Upper lobe of left lung (tissue), 6 donors: Measurements from ENCODE around the gene SGSM1. TPM values are rescaled to one million over a fixed set of nuclear protein-coding genes. Genes with fewer than 3 reads are reported as not detected.

Source experiments
- ATAC-seq, 2 donors: fragments of 200-7000 bp; cut with Tn5 transposase; one replicate each; pipeline ENCODE4 v1.9.1; 2022; ENCODE audit warnings: mild to moderate bottlenecking in 2 of 2, moderate library complexity in 2 of 2; ENCODE audit not compliant: low FRiP score in 2 of 2
- DNase-seq, 2 donors: peaks; one replicate each; pipeline ENCODE4 v3.0.0-alpha.2; 2019 to 2020
- H3K27ac ChIP-seq, 4 donors: fragments of 200-600 bp; sonication (generic); one replicate each; pipeline ENCODE4 v1.5.1; 2016 to 2019
- H3K27me3 ChIP-seq, 4 donors: fragments of 200-600 bp; sonication (generic); one replicate each; pipeline ENCODE4 v1.5.1; 2017 to 2019
- H3K36me3 ChIP-seq, 4 donors: fragments of 200-600 bp; sonication (generic); one replicate each; pipeline ENCODE4 v1.5.1; 2016 to 2019
- H3K4me1 ChIP-seq, 4 donors: fragments of 200-600 bp; sonication (generic); one replicate each; pipeline ENCODE4 v1.5.1; 2018 to 2019
- H3K4me3 ChIP-seq, 4 donors: fragments of 200-600 bp; sonication (generic); one replicate each; pipeline ENCODE4 v1.5.1; 2017 to 2019; ENCODE audit warnings: mild to moderate bottlenecking in 2 of 4, moderate library complexity in 1 of 4
- H3K9me3 ChIP-seq, 4 donors: fragments of 200-600 bp; sonication (generic); one replicate each; pipeline ENCODE4 v1.5.1; 2018 to 2019
- EP300 ChIP-seq, 4 donors: sonication (generic); formaldehyde crosslinking; IDR thresholded peaks; one replicate each; pipeline ENCODE4 v1.5.1; 2017; ENCODE audit warnings: antibody characterized with exemption in 4 of 4, control low read depth in 2 of 4
- POLR2A ChIP-seq, 4 donors: fragments of 450-650 bp; IDR thresholded peaks; one replicate each; pipeline ENCODE4 v1.5.1; 2016 to 2017; ENCODE audit warnings: antibody characterized with exemption in 4 of 4, mild to moderate bottlenecking in 2 of 4
- POLR2AphosphoS5 ChIP-seq, 2 donors: sonication (generic); formaldehyde crosslinking; IDR thresholded peaks; one replicate each; pipeline ENCODE4 v1.5.1; 2017; ENCODE audit warnings: antibody characterized with exemption in 2 of 2
- WGBS, 2 donors: methylation state at CpG; one replicate each; pipeline ENCODE4 v1.1.5; 2017 to 2018; 5-methylcytosine and 5-hydroxymethylcytosine counted together
- total RNA-seq, 6 donors: library from RNA; depleted of rRNA in 4 of 6; stranded (reverse); fragments of >200 nt in 4 of 6; gene quantifications; one replicate each; pipeline versions ENCODE4 v1.1.0 to v1.2.1, GENCODE V29; 2016 to 2021
- TF ChIP-seq, protein P1 (sequence below), 6 experiments: fragments of 450-650 bp in 4 of 6; fragments of 200-600 bp in 2 of 6; sonication (generic) in 2 of 6; IDR thresholded peaks; one replicate each; pipeline ENCODE4 v1.5.1; 2016 to 2019; ENCODE audit warnings: antibody characterized with exemption in 6 of 6
- donor health status: DM: no; HTN: no; CAD: no; lungs with moderate emphysema.
- donor health status: DM: no; HTN: yes; CAD: no; lungs with severe emphysema.

The SGSM1 gene
- total RNA-seq, 6 donors from 2014 or later: 0.76 to 4.2 (median 2.8) TPM

- no peaks in the 10 kb centered on the region for H3K9me3 ChIP-seq
- 87% methylated on average over 7 of the region's 7 CpGs for WGBS, 2 donors
- no peaks in the 10 kb centered on the region for H3K36me3 ChIP-seq
- ATAC-seq: no peak
- no peak overlapping the region for H3K4me3 ChIP-seq
- no peak for DNase-seq
- no peak overlapping the region for H3K27ac ChIP-seq
- TF ChIP-seq, protein P1, sequence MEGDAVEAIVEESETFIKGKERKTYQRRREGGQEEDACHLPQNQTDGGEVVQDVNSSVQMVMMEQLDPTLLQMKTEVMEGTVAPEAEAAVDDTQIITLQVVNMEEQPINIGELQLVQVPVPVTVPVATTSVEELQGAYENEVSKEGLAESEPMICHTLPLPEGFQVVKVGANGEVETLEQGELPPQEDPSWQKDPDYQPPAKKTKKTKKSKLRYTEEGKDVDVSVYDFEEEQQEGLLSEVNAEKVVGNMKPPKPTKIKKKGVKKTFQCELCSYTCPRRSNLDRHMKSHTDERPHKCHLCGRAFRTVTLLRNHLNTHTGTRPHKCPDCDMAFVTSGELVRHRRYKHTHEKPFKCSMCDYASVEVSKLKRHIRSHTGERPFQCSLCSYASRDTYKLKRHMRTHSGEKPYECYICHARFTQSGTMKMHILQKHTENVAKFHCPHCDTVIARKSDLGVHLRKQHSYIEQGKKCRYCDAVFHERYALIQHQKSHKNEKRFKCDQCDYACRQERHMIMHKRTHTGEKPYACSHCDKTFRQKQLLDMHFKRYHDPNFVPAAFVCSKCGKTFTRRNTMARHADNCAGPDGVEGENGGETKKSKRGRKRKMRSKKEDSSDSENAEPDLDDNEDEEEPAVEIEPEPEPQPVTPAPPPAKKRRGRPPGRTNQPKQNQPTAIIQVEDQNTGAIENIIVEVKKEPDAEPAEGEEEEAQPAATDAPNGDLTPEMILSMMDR (IDR thresholded peaks at IDR 0.05): no peak
- TF ChIP-seq POLR2AphosphoS5 (IDR thresholded peaks at IDR 0.05): no peak
- no peaks in the 10 kb centered on the region for H3K4me1 ChIP-seq
- H3K27me3 ChIP-seq: no peaks in the 10 kb centered on the region
Measured at GRCh38 chr22:24826710-24827285, 20.8 kb downstream of the SGSM1 start.

- no peaks in the 10 kb centered on the region for H3K36me3 ChIP-seq
- no peak overlapping the region for H3K4me3 ChIP-seq
- TF ChIP-seq POLR2AphosphoS5 (IDR thresholded peaks at IDR 0.05) (no peak), POLR2A (IDR thresholded peaks at IDR 0.05) (no peak), EP300 (IDR thresholded peaks at IDR 0.05) (no peak)
- TF ChIP-seq, protein P1 (IDR thresholded peaks at IDR 0.05): no peak
- no peak overlapping the region for H3K27ac ChIP-seq
- WGBS, 2 donors: 62 to 69% methylated on average over 9 of the region's 9 CpGs
- no peaks in the 10 kb centered on the region for H3K4me1 ChIP-seq
- DNase-seq: peak; percentile 68 to 77
- H3K9me3 ChIP-seq: no peaks in the 10 kb centered on the region
- ATAC-seq: peak in 1 of 2 donors; percentile 64
- no peaks in the 10 kb centered on the region for H3K27me3 ChIP-seq
Measured at GRCh38 chr22:24827296-24827695, 21.3 kb downstream of the SGSM1 start.

GRCh38 chr22:24830205-24830979, 24.4 kb downstream of the SGSM1 start:
- no peaks in the 10 kb centered on the region for H3K36me3 ChIP-seq
- 77 to 78% methylated on average over 7 of the region's 7 CpGs for WGBS, 2 donors
- no peaks in the 10 kb centered on the region for H3K27me3 ChIP-seq
- no peak for ATAC-seq
- H3K4me1 ChIP-seq: no peaks in the 10 kb centered on the region
- H3K9me3 ChIP-seq: no peaks in the 10 kb centered on the region
- no peak for DNase-seq
- TF ChIP-seq, protein P1 (IDR thresholded peaks at IDR 0.05): no peak
- TF ChIP-seq POLR2A (IDR thresholded peaks at IDR 0.05): no peak
- no peak for TF ChIP-seq EP300 (IDR thresholded peaks at IDR 0.05)
- TF ChIP-seq POLR2AphosphoS5 (IDR thresholded peaks at IDR 0.05): no peak
- no peak overlapping the region for H3K27ac ChIP-seq
- H3K4me3 ChIP-seq: no peak overlapping the region

DNA sequence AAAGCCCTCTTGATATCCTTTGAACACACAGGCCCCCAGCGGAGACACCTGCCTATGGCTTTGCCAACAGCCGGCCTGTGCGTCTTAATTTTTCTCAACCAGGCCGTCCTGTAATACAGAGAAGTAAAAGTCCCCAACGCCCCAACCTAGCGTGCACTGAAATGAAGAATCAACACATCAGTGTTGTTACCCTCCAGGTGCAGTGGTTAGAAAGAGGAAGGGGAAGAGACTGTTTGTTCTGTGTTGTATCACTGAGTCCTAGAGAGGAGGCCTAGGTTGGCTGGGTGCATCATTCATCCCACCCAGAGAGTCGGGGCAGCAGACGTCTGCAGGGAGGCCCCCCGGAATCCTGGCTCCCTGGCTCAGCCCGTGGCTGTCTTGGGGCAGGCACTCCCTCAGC, 25.7 kb downstream of the SGSM1 start:
- no peak for DNase-seq
- no peak for TF ChIP-seq POLR2AphosphoS5 (IDR thresholded peaks at IDR 0.05)
- TF ChIP-seq EP300 (IDR thresholded peaks at IDR 0.05): no peak
- no peak for TF ChIP-seq POLR2A (IDR thresholded peaks at IDR 0.05)
- TF ChIP-seq, protein P1 (IDR thresholded peaks at IDR 0.05): no peak
- Histone ChIP-seq H3K27me3 (no peaks in the 10 kb centered on the region), H3K9me3 (no peaks in the 10 kb centered on the region), H3K4me3 (no peak overlapping the region), H3K27ac (no peak overlapping the region), H3K36me3 (no peaks in the 10 kb centered on the region), H3K4me1 (no peaks in the 10 kb centered on the region)
- ATAC-seq: peak in 1 of 2 donors; percentile 15
- WGBS, 2 donors: 84 to 92% methylated on average over 8 to 10 of the region's 10 CpGs
